MM.1S (cell line): ENCODE measurements around the gene KRTDAP.

ENCODE experiments used
- DNase-seq: peaks from one replicate; pipeline ENCODE4 v3.0.0-alpha.2; 2015
- H2AFZ ChIP-seq: fragments of 300-600 bp; sonication (generic); 2 replicates; pipeline ENCODE4 v1.6.0; 2016; ENCODE audit warnings: antibody characterized with exemption, low read length
- H3F3A ChIP-seq: fragments of 300-600 bp; sonication (generic); 2 replicates; pipeline ENCODE4 v1.6.1; 2016; ENCODE audit warnings: mild to moderate bottlenecking, antibody characterized with exemption, low read length, moderate library complexity, mixed read lengths; ENCODE audit not compliant: insufficient read depth
- H3K27ac ChIP-seq: fragments of 300-600 bp; sonication (generic); 2 replicates; pipeline ENCODE4 v1.5.1; 2016; ENCODE audit warnings: mild to moderate bottlenecking, low read length
- H3K27me3 ChIP-seq: fragments of 300-600 bp; sonication (generic); replicated peaks from 2 replicates; pipeline ENCODE4 v1.6.0; 2016; ENCODE audit warnings: low read length; ENCODE audit not compliant: insufficient read depth
- H3K36me3 ChIP-seq: fragments of 300-600 bp; sonication (generic); replicated peaks from 2 replicates; pipeline ENCODE4 v1.6.1; 2016; ENCODE audit warnings: mild to moderate bottlenecking, low read length, mixed read lengths; ENCODE audit not compliant: insufficient read depth
- H3K4me1 ChIP-seq: fragments of 300-600 bp; sonication (generic); 2 replicates; pipeline ENCODE4 v1.6.1; 2016; ENCODE audit warnings: low read length, mixed read lengths
- H3K4me2 ChIP-seq: fragments of 300-600 bp; sonication (generic); 2 replicates; pipeline ENCODE4 v1.6.0; 2016; ENCODE audit warnings: low read depth, low read length
- H3K4me3 ChIP-seq: fragments of 300-600 bp; sonication (generic); 2 replicates; pipeline ENCODE4 v1.5.1; 2016; ENCODE audit warnings: low read length, mixed read lengths
- H3K79me2 ChIP-seq: fragments of 300-600 bp; sonication (generic); 2 replicates; pipeline ENCODE4 v1.6.1; 2016; ENCODE audit warnings: mixed run types, low read length, mixed read lengths
- H3K9ac ChIP-seq: fragments of 300-600 bp; sonication (generic); 2 replicates; pipeline ENCODE4 v1.6.1; 2016; ENCODE audit warnings: low read length, mixed read lengths
- H3K9me2 ChIP-seq: fragments of 300-600 bp; sonication (generic); replicated peaks from 2 replicates; pipeline ENCODE4 v1.6.1; 2016; ENCODE audit warnings: mild to moderate bottlenecking, low read length, mixed read lengths; ENCODE audit not compliant: insufficient read depth
- H3K9me3 ChIP-seq: fragments of 300-600 bp; sonication (generic); replicated peaks from 2 replicates; pipeline ENCODE4 v1.6.1; 2016; ENCODE audit warnings: mild to moderate bottlenecking, low read length, mixed read lengths; ENCODE audit not compliant: insufficient read depth
- H4K20me1 ChIP-seq: fragments of 300-600 bp; sonication (generic); 2 replicates; pipeline ENCODE4 v1.6.1; 2016; ENCODE audit warnings: mild to moderate bottlenecking, low read length, moderate library complexity, mixed read lengths; ENCODE audit not compliant: insufficient read depth
- CTCF ChIP-seq: fragments of 300-600 bp; sonication (generic); IDR thresholded peaks from 2 replicates; pipeline ENCODE4 v1.5.1; 2016; ENCODE audit warnings: antibody characterized with exemption, low read length, mixed read lengths
- EZH2 ChIP-seq: fragments of 300-600 bp; sonication (generic); optimal IDR thresholded peaks from 2 replicates; pipeline ENCODE3; 2017; ENCODE audit warnings: low read depth, mild to moderate bottlenecking, antibody characterized with exemption, low read length, mixed read lengths
- EZH2phosphoT487 ChIP-seq: fragments of 300-600 bp; sonication (generic); IDR thresholded peaks from 2 replicates; pipeline ENCODE4 v1.6.1; 2018; ENCODE audit warnings: antibody characterized with exemption, low read length

KRTDAP gene

GRCh38 chr19:35439921-35440320 is 50.3 kb downstream of the KRTDAP start:
- H3K9ac ChIP-seq, result no peak overlapping the region
- no peaks in the 10 kb centered on the region for H3K9me2 ChIP-seq
- no peaks in the 10 kb centered on the region for H3K36me3 ChIP-seq
- H3K27ac ChIP-seq, result no peak overlapping the region
- TF ChIP-seq EZH2 (no peak), EZH2phosphoT487 (no peak), CTCF (no peak)
- no peaks in the 10 kb centered on the region for H3F3A ChIP-seq
- H3K4me3 ChIP-seq, result no peak overlapping the region
- H3K4me1 ChIP-seq, result peaks cover 22% of the 10 kb centered on the region
- no peaks in the 10 kb centered on the region for H3K79me2 ChIP-seq
- no peaks in the 10 kb centered on the region for H3K9me3 ChIP-seq
- H3K4me2 ChIP-seq, result no peak overlapping the region
- no peaks in the 10 kb centered on the region for H4K20me1 ChIP-seq
- H2AFZ ChIP-seq, result no peak overlapping the region
- DNase-seq, result no peak
- peaks cover 17% of the 10 kb centered on the region; the same call in 1 of the 2 replicates for H3K27me3 ChIP-seq

GRCh38 chr19:35438527-35438926 is 51.7 kb downstream of the KRTDAP start:
- Histone ChIP-seq H3K4me1 (peaks cover 22% of the 10 kb centered on the region), H3K27me3 (peaks cover 13% of the 10 kb centered on the region; the same call in 1 of the 2 replicates), H3F3A (no peaks in the 10 kb centered on the region), H2AFZ (no peak overlapping the region), H3K9me3 (no peaks in the 10 kb centered on the region), H3K79me2 (no peaks in the 10 kb centered on the region), H3K27ac (no peak overlapping the region), H4K20me1 (no peaks in the 10 kb centered on the region), H3K9ac (no peak overlapping the region), H3K4me2 (no peak overlapping the region), H3K36me3 (no peaks in the 10 kb centered on the region), H3K9me2 (no peaks in the 10 kb centered on the region), H3K4me3 (no peak overlapping the region)
- DNase-seq, result no peak
- TF ChIP-seq EZH2, result no peak

GRCh38 chr19:35438096-35438495 is 52.2 kb downstream of the KRTDAP start:
- Histone ChIP-seq H3K9ac (no peak overlapping the region), H3K9me2 (no peaks in the 10 kb centered on the region), H3K79me2 (no peaks in the 10 kb centered on the region), H3K4me2 (no peak overlapping the region), H3K27me3 (peaks cover 13% of the 10 kb centered on the region; the same call in 1 of the 2 replicates), H3K36me3 (no peaks in the 10 kb centered on the region), H3K4me3 (no peak overlapping the region), H3K27ac (no peak overlapping the region), H3F3A (no peaks in the 10 kb centered on the region), H3K9me3 (no peaks in the 10 kb centered on the region), H3K4me1 (peaks cover 22% of the 10 kb centered on the region), H4K20me1 (no peaks in the 10 kb centered on the region), H2AFZ (no peak overlapping the region)
- TF ChIP-seq CTCF, result no peak
- TF ChIP-seq EZH2, result no peak
- no peak for TF ChIP-seq EZH2phosphoT487
- no peak for DNase-seq

- H3F3A ChIP-seq, result no peaks in the 10 kb centered on the region
- H3K27me3 ChIP-seq, result peaks cover 13% of the 10 kb centered on the region; the same call in 1 of the 2 replicates
- H4K20me1 ChIP-seq, result no peaks in the 10 kb centered on the region
- H3K79me2 ChIP-seq, result no peaks in the 10 kb centered on the region
- TF ChIP-seq CTCF, result no peak
- TF ChIP-seq EZH2phosphoT487, result no peak
- no peak for TF ChIP-seq EZH2
- H3K36me3 ChIP-seq, result no peaks in the 10 kb centered on the region
- H3K27ac ChIP-seq, result no peak overlapping the region
- H3K4me2 ChIP-seq, result no peak overlapping the region
- no peaks in the 10 kb centered on the region for H3K9me3 ChIP-seq
- no peak overlapping the region for H2AFZ ChIP-seq
- H3K4me1 ChIP-seq, result peaks cover 22% of the 10 kb centered on the region
- no peaks in the 10 kb centered on the region for H3K9me2 ChIP-seq
- H3K9ac ChIP-seq, result no peak overlapping the region
- no peak overlapping the region for H3K4me3 ChIP-seq
- DNase-seq, result no peak
Measured at GRCh38 chr19:35437406-35437951, 52.8 kb downstream of the KRTDAP start.
